ENCODE results near the gene EPHA2.

- TF ChIP-seq CTCF (IDR thresholded peaks at IDR 0.05), result no peak
- no peak for TF ChIP-seq ZFX (IDR thresholded peaks at IDR 0.05; ENCODE audit: borderline replicate concordance)
These were observed 65.6 kb downstream of the EPHA2 start for GRCh38 chr1:16090076-16090826.
